Measurements from ENCODE around the gene CSTF1.

GRCh38 chr20:56353356-56353755 lies 39.1 kb upstream of the CSTF1 start:
- TF ChIP-seq, protein P1, sequence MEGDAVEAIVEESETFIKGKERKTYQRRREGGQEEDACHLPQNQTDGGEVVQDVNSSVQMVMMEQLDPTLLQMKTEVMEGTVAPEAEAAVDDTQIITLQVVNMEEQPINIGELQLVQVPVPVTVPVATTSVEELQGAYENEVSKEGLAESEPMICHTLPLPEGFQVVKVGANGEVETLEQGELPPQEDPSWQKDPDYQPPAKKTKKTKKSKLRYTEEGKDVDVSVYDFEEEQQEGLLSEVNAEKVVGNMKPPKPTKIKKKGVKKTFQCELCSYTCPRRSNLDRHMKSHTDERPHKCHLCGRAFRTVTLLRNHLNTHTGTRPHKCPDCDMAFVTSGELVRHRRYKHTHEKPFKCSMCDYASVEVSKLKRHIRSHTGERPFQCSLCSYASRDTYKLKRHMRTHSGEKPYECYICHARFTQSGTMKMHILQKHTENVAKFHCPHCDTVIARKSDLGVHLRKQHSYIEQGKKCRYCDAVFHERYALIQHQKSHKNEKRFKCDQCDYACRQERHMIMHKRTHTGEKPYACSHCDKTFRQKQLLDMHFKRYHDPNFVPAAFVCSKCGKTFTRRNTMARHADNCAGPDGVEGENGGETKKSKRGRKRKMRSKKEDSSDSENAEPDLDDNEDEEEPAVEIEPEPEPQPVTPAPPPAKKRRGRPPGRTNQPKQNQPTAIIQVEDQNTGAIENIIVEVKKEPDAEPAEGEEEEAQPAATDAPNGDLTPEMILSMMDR (conservative IDR thresholded peaks at IDR 0.05; ENCODE audit: low read depth, low read length), result no peak
- no peak for TF ChIP-seq EZH2 (IDR thresholded peaks at IDR 0.05; ENCODE audit: low read length, unreplicated experiment)
- no peak for TF ChIP-seq EZH2phosphoT487 (IDR thresholded peaks at IDR 0.05; ENCODE audit: borderline replicate concordance, low read length)

Data from PC-3 (cell line).